GM08714 (cell line): ENCODE results near the gene KIAA1755.

ENCODE experiments used
- H3K4me3 ChIP-seq: fragments of 200-500 bp; sonication (Bioruptor generic); 2 replicates; pipeline ENCODE4 v1.5.1; 2014; ENCODE audit warnings: mild to moderate bottlenecking, low read length, inconsistent platforms
- ZNF274 ChIP-seq: IDR thresholded peaks from 2 replicates; pipeline ENCODE4 v1.6.1; 2012; ENCODE audit warnings: mild to moderate bottlenecking, low read depth, low read length

KIAA1755 gene

DNA sequence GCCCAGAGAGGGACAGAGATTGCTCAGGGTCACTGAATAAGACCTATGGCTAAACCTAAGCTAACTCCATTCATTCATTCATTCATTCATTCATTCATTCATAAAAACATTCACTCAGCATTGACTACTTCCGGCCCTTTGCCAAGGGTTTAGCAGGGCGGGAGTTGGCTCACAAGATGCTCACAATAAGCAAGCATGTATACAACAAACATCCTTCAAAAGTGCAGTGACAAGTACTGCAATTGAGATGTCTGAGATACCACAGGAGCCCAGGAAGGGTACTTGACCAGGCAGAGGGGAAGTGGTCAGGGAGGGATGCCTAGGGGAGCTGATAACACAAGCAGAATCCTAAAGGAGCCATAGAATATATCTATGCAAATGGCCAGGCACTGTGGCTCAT, 18.2 kb upstream of the KIAA1755 start:
- no peak for TF ChIP-seq ZNF274

GRCh38 chr20:38278131-38278530, 17.6 kb upstream of the KIAA1755 start:
- TF ChIP-seq ZNF274: no peak
- H3K4me3 ChIP-seq: no peak overlapping the region

More for the DNA sequence above, 18.2 kb upstream of the KIAA1755 start:
- H3K4me3 ChIP-seq: no peak overlapping the region

DNA sequence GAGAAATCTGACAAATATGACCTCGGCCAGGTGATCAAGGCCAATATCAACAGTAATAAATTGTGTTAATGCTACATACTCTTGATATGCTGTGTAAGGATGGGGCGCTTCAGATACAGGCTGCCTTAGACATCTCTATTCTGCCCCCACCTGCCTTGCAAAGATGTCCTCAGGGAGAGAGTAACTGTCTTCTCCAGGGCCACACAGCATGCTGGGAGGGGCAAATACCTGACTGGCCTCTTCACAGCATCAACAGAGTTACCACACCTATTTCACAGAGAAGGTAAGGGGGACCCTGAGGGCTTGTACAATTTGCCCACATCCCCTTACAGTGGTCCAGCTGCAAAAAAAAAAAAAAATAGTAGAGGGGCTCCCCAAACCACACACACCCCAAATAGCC, 17.2 kb upstream of the KIAA1755 start:
- H3K4me3 ChIP-seq: no peak overlapping the region
- no peak for TF ChIP-seq ZNF274

- TF ChIP-seq ZNF274: no peak
- H3K4me3 ChIP-seq: no peak overlapping the region
Observed at GRCh38 chr20:38277285-38277684, 16.8 kb upstream of the KIAA1755 start.

DNA sequence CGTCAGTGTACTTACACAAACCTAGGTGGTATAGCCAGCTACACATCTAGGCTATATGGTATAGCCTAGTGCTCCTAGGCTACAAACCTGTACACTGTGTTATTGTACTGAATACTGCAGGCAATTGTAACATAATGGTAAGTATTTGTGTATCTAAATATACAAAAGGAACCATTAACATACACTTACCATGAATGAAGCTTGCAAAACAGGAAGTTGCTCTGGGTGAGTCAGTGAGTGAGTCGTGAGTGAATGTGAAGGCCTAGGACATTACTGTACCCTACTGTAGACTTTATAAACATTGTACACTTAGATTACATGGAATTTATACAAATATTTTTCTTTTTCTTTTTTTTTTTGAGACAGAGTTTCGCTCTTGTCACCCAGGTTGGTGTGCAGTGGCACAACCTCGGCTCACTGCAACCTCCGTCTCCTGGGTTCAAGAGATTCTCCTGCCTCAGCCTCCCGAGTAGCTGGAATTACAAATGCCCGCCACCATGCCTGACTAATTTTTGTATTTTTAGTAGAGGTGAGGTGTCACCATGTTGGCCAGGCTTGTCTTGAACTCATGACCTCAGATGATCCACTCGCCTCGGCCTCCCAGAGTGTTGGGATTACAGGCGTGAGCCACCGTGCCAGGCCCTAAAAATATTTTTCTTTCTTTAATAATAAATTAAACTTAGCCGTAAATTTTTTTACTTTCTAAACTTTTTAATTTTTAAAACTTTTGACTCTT, 15.4 kb upstream of the KIAA1755 start:
- TF ChIP-seq ZNF274: no peak
- no peak overlapping the region for H3K4me3 ChIP-seq

GRCh38 chr20:38272961-38273360, 12.4 kb upstream of the KIAA1755 start:
- H3K4me3 ChIP-seq: no peak overlapping the region
- no peak for TF ChIP-seq ZNF274

GRCh38 chr20:38272398-38272797, 11.9 kb upstream of the KIAA1755 start:
- no peak overlapping the region for H3K4me3 ChIP-seq
- TF ChIP-seq ZNF274: no peak

GRCh38 chr20:38271608-38272120, 11.1 kb upstream of the KIAA1755 start:
- no peak for TF ChIP-seq ZNF274

GRCh38 chr20:38270869-38271605, 10.5 kb upstream of the KIAA1755 start:
- TF ChIP-seq ZNF274: no peak
- no peak overlapping the region for H3K4me3 ChIP-seq

More at GRCh38 chr20:38271608-38272120, 11.1 kb upstream of the KIAA1755 start:
- H3K4me3 ChIP-seq: no peak overlapping the region

- no peak for TF ChIP-seq ZNF274
- no peak overlapping the region for H3K4me3 ChIP-seq
Observed at GRCh38 chr20:38269715-38270114, 9.2 kb upstream of the KIAA1755 start.

DNA sequence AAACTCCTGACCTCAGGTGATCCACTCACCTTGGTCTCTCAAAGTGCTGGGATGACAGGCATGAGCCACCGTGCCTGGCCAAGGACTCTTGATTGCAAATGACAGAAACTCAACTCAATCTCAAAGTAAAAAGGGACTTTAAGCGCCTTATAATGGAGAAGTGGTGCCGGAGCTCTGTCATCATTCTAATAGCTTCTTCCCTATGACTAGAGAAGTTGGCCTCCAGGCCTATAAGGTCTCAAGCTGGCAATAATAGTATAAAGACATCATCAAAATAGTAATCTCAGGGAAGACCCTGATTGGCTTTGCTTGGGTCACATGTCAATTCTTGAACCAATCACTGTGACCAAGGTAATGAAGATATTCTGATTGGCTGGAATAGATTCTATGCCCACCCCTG, 8.5 kb upstream of the KIAA1755 start:
- no peak for TF ChIP-seq ZNF274
- no peak overlapping the region for H3K4me3 ChIP-seq

GRCh38 chr20:38267901-38268514, 7.5 kb upstream of the KIAA1755 start:
- H3K4me3 ChIP-seq: no peak overlapping the region
- TF ChIP-seq ZNF274: no peak

DNA sequence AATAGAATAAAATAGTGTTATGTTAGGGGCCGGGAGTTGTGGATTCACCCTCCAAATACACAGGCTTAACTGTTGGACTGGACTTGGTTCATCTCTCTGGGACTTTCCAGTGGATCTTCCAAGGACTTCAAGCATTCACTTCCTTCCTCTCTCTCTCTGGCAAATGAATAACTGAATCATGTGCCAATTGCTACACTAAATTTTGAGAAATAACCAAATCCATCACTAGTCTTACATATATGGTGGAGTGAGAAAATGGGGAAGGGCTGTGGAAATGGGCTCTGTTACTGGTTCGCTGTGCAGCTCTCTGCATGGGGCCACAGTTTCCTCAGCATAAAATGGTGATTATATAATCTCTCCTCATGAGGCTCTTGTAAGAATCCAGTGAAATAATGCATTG, 6.8 kb upstream of the KIAA1755 start:
- TF ChIP-seq ZNF274: no peak

DNA sequence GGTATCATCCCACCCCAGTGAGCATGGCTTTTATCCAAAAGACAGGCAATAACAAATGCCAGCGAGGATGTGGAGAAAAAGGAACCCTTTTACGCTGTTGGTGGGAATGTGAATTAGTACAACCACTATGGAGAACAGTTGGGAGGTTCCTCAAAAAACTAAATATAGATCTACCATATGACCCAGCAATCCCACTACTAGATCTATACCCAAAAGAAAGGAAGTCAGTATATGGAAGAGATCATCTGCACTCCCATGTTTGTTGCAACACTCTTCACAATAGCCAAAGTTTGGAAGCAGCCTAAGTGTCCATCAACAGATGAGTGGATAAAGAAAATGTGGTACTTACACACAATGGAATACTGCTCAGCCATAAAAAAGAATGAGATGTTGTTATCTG, 5.9 kb upstream of the KIAA1755 start:
- TF ChIP-seq ZNF274: no peak
- H3K4me3 ChIP-seq: no peak overlapping the region

More for the DNA sequence above, 6.8 kb upstream of the KIAA1755 start:
- H3K4me3 ChIP-seq: no peak overlapping the region

DNA sequence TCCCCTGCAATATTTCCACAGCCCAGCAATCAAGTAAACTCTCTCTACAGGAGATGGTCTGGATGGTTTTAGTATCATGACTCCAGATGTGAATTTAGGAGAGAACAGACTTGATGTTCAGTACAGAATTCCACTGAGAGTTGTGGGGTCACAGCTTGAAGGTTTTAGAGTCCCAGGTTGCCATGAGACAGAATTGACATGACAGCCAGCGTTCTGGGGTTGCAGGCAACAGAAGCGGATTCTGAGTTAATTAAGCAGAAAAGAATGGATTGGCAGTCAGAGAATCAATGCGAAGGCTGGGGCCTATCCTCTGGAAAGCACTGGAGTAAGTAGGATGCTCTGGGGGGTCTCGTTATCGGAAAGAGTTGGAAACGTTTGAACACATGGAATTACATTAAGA, 2.4 kb upstream of the KIAA1755 start:
- TF ChIP-seq ZNF274: no peak
- no peak overlapping the region for H3K4me3 ChIP-seq

GRCh38 chr20:38261054-38261390, 487 bp upstream of the KIAA1755 start:
- TF ChIP-seq ZNF274: no peak
- H3K4me3 ChIP-seq: no peak overlapping the region
